ENCODE measurements around the gene CFAP251.
"Not testable (repeated sequence)": the region's sequence is repeated elsewhere in the genome, so short reads cannot be mapped to it uniquely, and the experiment has no call there.

The CFAP251 gene

GRCh38 chr12:121975021-121975420 is 56.6 kb downstream of the CFAP251 start:
- no peak overlapping the region for H3K27ac ChIP-seq (ENCODE audit: insufficient read depth, low read depth, low read length, poor library complexity, severe bottlenecking)
- WGBS, 2 experiments, result 85 to 86% methylated on average over 6 of the region's 6 CpGs
- no peaks in the 10 kb centered on the region for H3K4me1 ChIP-seq (ENCODE audit: control insufficient read depth, insufficient read depth, low read length)
- no peaks in the 10 kb centered on the region for H3K36me3 ChIP-seq (ENCODE audit: control insufficient read depth, insufficient read depth, low read length)
- no peaks in the 10 kb centered on the region for H3K27me3 ChIP-seq (ENCODE audit: control insufficient read depth, insufficient read depth, low read length, poor library complexity, severe bottlenecking)
- H3K4me3 ChIP-seq (ENCODE audit: insufficient read depth, low read depth, low read length), result no peak overlapping the region
- H3K9me3 ChIP-seq (ENCODE audit: control insufficient read depth, low read length), result no peaks in the 10 kb centered on the region

- Histone ChIP-seq H3K4me3 (ENCODE audit: insufficient read depth, low read depth, low read length) (no peak overlapping the region), H3K36me3 (ENCODE audit: control insufficient read depth, insufficient read depth, low read length) (no peaks in the 10 kb centered on the region), H3K27ac (ENCODE audit: insufficient read depth, low read depth, low read length, poor library complexity, severe bottlenecking) (no peak overlapping the region), H3K27me3 (ENCODE audit: control insufficient read depth, insufficient read depth, low read length, poor library complexity, severe bottlenecking) (no peaks in the 10 kb centered on the region), H3K4me1 (ENCODE audit: control insufficient read depth, insufficient read depth, low read length) (no peaks in the 10 kb centered on the region), H3K9me3 (ENCODE audit: control insufficient read depth, low read length) (no peaks in the 10 kb centered on the region)
- WGBS, 2 experiments, result 96 to 98% methylated on average over 4 to 5 of the region's 5 CpGs
These were observed 58.6 kb downstream of the CFAP251 start for GRCh38 chr12:121976950-121977349.

- WGBS, 2 experiments, result 81 to 85% methylated on average over 11 of the region's 11 CpGs
- no peak overlapping the region for H3K4me3 ChIP-seq (ENCODE audit: insufficient read depth, low read depth, low read length)
- no peak overlapping the region for H3K27ac ChIP-seq (ENCODE audit: insufficient read depth, low read depth, low read length, poor library complexity, severe bottlenecking)
- H3K36me3 ChIP-seq (ENCODE audit: control insufficient read depth, insufficient read depth, low read length), result no peaks in the 10 kb centered on the region
- no peaks in the 10 kb centered on the region for H3K9me3 ChIP-seq (ENCODE audit: control insufficient read depth, low read length)
- no peaks in the 10 kb centered on the region for H3K27me3 ChIP-seq (ENCODE audit: control insufficient read depth, insufficient read depth, low read length, poor library complexity, severe bottlenecking)
- no peaks in the 10 kb centered on the region for H3K4me1 ChIP-seq (ENCODE audit: control insufficient read depth, insufficient read depth, low read length)
These were observed 61.9 kb downstream of the CFAP251 start for GRCh38 chr12:121980191-121980891.

GRCh38 chr12:121980892-121981272 is 62.5 kb downstream of the CFAP251 start:
- WGBS, 2 experiments, result 89 to 92% methylated on average over 14 of the region's 14 CpGs
- Histone ChIP-seq H3K27me3 (ENCODE audit: control insufficient read depth, insufficient read depth, low read length, poor library complexity, severe bottlenecking) (no peaks in the 10 kb centered on the region), H3K36me3 (ENCODE audit: control insufficient read depth, insufficient read depth, low read length) (no peaks in the 10 kb centered on the region), H3K4me1 (ENCODE audit: control insufficient read depth, insufficient read depth, low read length) (no peaks in the 10 kb centered on the region), H3K4me3 (ENCODE audit: insufficient read depth, low read depth, low read length) (no peak overlapping the region), H3K9me3 (ENCODE audit: control insufficient read depth, low read length) (no peaks in the 10 kb centered on the region), H3K27ac (ENCODE audit: insufficient read depth, low read depth, low read length, poor library complexity, severe bottlenecking) (no peak overlapping the region)

GRCh38 chr12:121981456-121981855 is 63.1 kb downstream of the CFAP251 start:
- Histone ChIP-seq H3K4me1 (ENCODE audit: control insufficient read depth, insufficient read depth, low read length) (no peaks in the 10 kb centered on the region), H3K27ac (ENCODE audit: insufficient read depth, low read depth, low read length, poor library complexity, severe bottlenecking) (no peak overlapping the region), H3K9me3 (ENCODE audit: control insufficient read depth, low read length) (no peaks in the 10 kb centered on the region), H3K36me3 (ENCODE audit: control insufficient read depth, insufficient read depth, low read length) (no peaks in the 10 kb centered on the region), H3K27me3 (ENCODE audit: control insufficient read depth, insufficient read depth, low read length, poor library complexity, severe bottlenecking) (no peaks in the 10 kb centered on the region), H3K4me3 (ENCODE audit: insufficient read depth, low read depth, low read length) (no peak overlapping the region)
- WGBS, 2 experiments, result 94 to 96% methylated on average over 8 of the region's 8 CpGs

- H3K4me1 ChIP-seq (ENCODE audit: control insufficient read depth, insufficient read depth, low read length), result no peaks in the 10 kb centered on the region
- no peaks in the 10 kb centered on the region for H3K36me3 ChIP-seq (ENCODE audit: control insufficient read depth, insufficient read depth, low read length)
- H3K9me3 ChIP-seq (ENCODE audit: control insufficient read depth, low read length), result no peaks in the 10 kb centered on the region
- no peak overlapping the region for H3K4me3 ChIP-seq (ENCODE audit: insufficient read depth, low read depth, low read length)
- H3K27me3 ChIP-seq (ENCODE audit: control insufficient read depth, insufficient read depth, low read length, poor library complexity, severe bottlenecking), result no peaks in the 10 kb centered on the region
- WGBS, 2 experiments, result 95 to 98% methylated on average over 6 of the region's 6 CpGs
- H3K27ac ChIP-seq (ENCODE audit: insufficient read depth, low read depth, low read length, poor library complexity, severe bottlenecking), result no peak overlapping the region
These were observed 64.6 kb downstream of the CFAP251 start for GRCh38 chr12:121982950-121983349.

- Histone ChIP-seq H3K4me3 (ENCODE audit: insufficient read depth, low read depth, low read length) (no peak overlapping the region), H3K4me1 (ENCODE audit: control insufficient read depth, insufficient read depth, low read length) (no peaks in the 10 kb centered on the region)
- WGBS, 2 experiments, result 78 to 88% methylated on average over 11 to 13 of the region's 13 CpGs
These were observed 65.3 kb downstream of the CFAP251 start for GRCh38 chr12:121983536-121984210.

GRCh38 chr12:121986489-121987245 is 68.3 kb downstream of the CFAP251 start:
- no peak overlapping the region for H3K4me3 ChIP-seq (ENCODE audit: insufficient read depth, low read depth, low read length)
- H3K36me3 ChIP-seq (ENCODE audit: control insufficient read depth, insufficient read depth, low read length), result no peaks in the 10 kb centered on the region
- no peaks in the 10 kb centered on the region for H3K9me3 ChIP-seq (ENCODE audit: control insufficient read depth, low read length)
- no peak overlapping the region for H3K27ac ChIP-seq (ENCODE audit: insufficient read depth, low read depth, low read length, poor library complexity, severe bottlenecking)
- no peaks in the 10 kb centered on the region for H3K4me1 ChIP-seq (ENCODE audit: control insufficient read depth, insufficient read depth, low read length)
- no peaks in the 10 kb centered on the region for H3K27me3 ChIP-seq (ENCODE audit: control insufficient read depth, insufficient read depth, low read length, poor library complexity, severe bottlenecking)
- 93 to 94% methylated on average over 14 of the region's 14 CpGs for WGBS, 2 experiments

More at GRCh38 chr12:121983536-121984210, 65.3 kb downstream of the CFAP251 start:
- Histone ChIP-seq H3K27me3 (ENCODE audit: control insufficient read depth, insufficient read depth, low read length, poor library complexity, severe bottlenecking) (no peaks in the 10 kb centered on the region), H3K9me3 (ENCODE audit: control insufficient read depth, low read length) (no peaks in the 10 kb centered on the region), H3K27ac (ENCODE audit: insufficient read depth, low read depth, low read length, poor library complexity, severe bottlenecking) (no peak overlapping the region), H3K36me3 (ENCODE audit: control insufficient read depth, insufficient read depth, low read length) (no peaks in the 10 kb centered on the region)

- not testable (repeated sequence) for H3K4me3 ChIP-seq (ENCODE audit: insufficient read depth, low read depth, low read length); H3K27ac ChIP-seq (ENCODE audit: insufficient read depth, low read depth, low read length, poor library complexity, severe bottlenecking); H3K36me3 ChIP-seq (ENCODE audit: control insufficient read depth, insufficient read depth, low read length); H3K27me3 ChIP-seq (ENCODE audit: control insufficient read depth, insufficient read depth, low read length, poor library complexity, severe bottlenecking); H3K9me3 ChIP-seq (ENCODE audit: control insufficient read depth, low read length); H3K4me1 ChIP-seq (ENCODE audit: control insufficient read depth, insufficient read depth, low read length)
- 92 to 95% methylated on average over 10 of the region's 10 CpGs for WGBS, 2 experiments
These were observed 70.1 kb downstream of the CFAP251 start for GRCh38 chr12:121988519-121988918.

Data from ectodermal cell (in vitro differentiated cells).